NCI-H2227 treated with DMSO at 0.1 percent for 48 hours (cell line): ENCODE results near the gene CCDC141.
A peak's percentile ranks its signal among the peaks of the same experiment; 100 is the strongest.

ENCODE experiments used
- DNase-seq: peaks from one replicate; lab custom pipeline; 2025; lab: John Stamatoyannopoulos, UW

The CCDC141 gene

GRCh38 chr2:178978667-178979066 lies 71.3 kb downstream of the CCDC141 start:
- no peak for DNase-seq

DNA sequence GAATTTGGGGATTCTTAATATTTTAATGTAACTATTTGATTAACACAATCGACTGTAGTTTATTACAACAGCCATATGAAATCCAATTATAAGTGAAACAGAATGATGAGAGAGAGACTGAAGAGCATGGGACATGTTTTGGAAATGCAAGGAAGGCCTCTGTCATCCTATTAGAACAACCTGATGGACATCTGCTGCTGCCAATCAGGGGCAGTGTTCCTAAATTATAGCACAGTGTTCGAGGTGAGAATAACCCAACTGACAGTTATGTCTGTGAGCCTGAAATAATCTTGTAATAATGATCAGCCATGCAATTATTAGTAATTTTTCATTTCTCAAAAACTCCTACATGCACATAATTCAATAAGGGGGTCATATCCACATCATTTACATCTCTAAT lies 73.6 kb downstream of the CCDC141 start:
- DNase-seq = no peak

DNA sequence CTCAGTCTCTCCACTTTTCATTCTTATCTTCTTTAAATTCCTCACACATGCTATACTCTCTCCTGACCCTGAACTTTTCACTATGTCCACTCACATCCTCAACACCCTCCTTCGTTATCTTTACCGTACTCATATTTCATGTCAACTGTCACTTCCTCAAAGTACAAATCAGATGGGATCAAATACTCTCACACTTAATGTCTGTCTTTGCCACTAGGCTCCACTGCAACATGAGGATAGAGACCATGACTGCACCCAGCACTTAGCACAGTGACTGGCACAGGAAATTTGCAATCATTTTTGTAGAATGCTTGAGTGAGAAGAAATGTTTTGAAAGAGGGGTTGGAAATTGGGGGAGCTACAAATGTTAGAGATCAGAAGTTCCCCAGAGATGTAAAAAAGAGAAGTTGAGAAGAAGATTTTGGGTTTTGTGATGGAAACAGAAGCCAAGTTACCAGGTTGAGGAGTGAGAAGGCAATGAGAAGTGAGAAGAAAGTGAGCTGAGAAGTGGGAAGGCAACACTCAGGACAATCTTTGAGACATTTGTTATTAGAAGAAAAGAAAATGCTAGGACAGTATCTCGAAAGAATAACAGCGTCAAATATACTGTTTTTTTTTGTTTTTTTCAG lies 87.0 kb downstream of the CCDC141 start:
- DNase-seq = no peak

DNA sequence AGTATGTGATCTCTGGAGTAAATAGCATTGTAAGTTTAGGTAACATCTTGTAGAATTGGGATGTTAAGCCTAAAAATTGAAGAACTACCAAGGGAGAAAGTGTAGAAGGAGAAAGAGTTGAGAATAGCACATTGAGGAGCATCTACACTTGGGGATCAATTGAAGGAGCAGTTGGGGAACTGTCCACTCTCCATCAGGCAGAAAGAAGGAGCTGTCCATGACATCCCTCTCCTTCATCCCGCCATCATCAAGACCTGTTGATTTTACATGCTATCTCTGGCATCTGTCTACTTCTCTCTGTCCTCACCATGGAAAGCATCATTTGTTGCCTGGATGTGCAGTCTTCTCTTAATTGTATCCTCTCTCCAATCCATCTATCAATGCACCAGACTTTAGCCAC lies 87.8 kb downstream of the CCDC141 start:
- no peak for DNase-seq

- no peak for DNase-seq
Observed at GRCh38 chr2:178954049-178954448, 95.9 kb downstream of the CCDC141 start.

GRCh38 chr2:178951266-178952006 lies 98.5 kb downstream of the CCDC141 start:
- DNase-seq = no peak

DNA sequence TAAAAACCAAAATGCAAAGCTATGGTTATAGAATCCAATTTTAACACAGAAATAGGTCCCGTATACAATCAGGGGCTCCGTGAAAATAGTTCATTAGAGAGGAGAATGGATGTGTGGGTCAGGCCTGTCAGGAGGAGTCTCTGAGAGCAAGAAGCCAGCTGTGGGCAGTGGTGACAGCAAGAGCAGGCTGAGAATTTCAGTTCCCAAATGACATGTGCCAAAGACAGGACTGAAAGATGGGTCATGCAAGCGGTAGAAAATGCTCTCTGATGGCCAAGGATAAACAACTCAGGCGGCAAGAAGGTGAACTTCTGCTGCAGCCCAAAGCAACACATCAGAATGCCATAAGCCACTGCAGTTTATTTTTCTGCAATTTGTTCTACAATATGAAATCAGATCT lies 100.4 kb downstream of the CCDC141 start:
- no peak for DNase-seq

DNA sequence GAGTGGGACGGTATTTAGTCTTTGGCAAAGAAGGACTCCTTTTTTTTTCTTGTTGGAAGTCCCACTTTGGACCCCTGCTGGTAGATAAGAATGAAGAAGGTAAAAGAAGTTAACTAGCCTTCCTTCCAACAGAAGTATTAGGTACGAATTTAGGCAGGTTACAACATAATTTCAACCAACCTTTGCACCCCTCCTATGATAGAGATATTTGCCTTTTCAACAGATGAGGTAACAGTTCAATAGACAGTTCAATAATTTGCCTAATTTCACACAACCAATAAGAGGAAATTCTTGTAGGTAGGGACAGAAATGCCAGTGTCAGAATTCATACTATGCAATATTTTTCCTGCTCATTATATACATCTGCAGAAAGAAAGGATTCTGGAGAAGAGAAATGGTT lies 100.8 kb downstream of the CCDC141 start:
- DNase-seq = no peak

DNA sequence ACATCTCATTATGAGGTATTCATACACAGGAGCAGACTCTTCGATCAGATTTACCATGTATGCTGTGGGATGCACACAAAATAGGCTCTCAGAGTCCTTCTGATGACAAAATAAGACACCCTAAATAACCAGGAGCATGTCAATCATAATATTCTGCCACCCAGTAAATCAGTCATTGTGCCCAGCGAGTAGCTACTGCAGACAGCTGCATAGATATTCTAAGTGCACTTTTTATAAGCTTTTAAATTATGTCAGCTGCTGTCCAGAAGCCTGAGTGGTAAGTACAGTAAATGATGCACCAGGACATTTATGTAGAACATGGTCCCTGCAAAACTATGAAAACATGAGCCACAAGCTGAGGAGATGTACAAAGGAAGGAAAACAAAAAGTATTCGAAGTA lies 102.9 kb downstream of the CCDC141 start:
- no peak for DNase-seq

DNA sequence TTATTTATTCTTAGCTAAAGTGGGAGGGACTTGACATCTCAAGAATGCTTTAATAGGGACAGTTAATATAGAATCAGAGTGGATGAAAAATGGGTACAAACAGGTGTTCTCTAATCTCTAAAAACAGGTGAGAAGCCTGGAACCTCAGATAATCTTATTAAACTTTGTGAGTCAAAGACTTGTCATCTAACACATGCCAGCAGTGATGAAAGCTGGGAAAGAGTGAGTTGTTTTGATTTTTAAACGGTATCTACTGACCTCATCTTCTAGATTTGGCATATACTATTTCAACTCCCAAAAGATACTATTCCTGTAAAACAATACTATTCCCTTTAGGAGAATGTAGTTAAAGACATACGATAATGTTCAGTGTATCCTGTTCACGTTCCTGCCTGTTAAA lies 103.4 kb downstream of the CCDC141 start:
- DNase-seq = no peak

GRCh38 chr2:178943745-178944144 lies 106.2 kb downstream of the CCDC141 start:
- DNase-seq = no peak

DNA sequence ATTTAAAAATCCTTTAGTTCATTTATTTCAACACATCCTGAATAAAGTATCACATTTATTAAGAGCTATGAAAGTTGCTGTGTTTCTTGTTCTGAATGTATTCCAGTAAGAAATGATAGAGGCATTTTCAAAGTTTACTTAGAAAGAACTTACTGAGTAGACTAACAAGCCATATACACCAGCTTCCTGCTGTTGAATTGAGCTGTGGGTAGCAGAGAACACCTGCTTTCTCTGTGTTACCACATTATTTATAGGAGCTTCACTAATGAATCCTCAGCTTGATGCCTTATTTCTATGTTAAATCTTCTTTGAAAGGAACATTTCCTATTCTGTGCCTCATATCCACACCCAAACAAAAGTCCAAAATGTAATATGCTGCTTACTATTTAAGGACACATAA lies 115.4 kb downstream of the CCDC141 start:
- DNase-seq = no peak

DNA sequence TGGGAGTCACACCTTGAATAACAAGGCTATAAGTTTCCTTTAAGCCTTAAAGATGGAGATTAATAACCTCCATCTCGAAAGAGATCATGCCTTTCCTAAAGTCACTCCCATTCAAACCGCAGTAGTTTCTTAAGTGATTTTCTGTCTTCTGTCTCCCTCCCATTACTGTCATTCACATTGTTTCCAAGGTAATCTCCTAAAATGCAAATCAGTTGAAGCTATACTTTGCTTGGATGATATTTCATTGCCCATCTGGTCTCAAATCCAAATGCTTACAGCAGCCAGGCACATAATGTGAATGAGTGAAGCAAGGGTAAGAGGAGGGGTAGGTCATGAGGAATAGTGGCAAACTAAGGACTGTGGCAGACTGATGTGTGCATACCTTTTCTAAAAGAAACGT lies 116.4 kb downstream of the CCDC141 start:
- DNase-seq = no peak

DNA sequence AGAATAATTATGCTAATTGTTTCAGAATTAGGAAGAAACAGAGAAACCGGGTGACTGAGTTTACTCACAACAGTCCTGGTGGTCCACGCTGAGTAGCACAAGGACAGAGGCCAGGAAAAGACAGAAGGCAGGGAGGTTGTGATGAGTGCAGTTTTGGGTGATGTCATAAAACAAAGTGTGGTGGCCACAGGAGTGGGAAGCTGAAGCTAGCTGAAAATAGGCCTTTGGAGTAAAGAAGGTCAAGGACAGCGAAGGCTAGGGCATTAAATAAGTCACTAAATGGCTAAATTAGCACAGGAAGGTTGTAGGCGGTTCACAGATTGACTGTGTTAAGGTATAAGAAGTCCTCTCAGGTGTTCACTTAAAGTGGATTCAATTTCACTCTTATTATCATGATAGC lies 121.9 kb downstream of the CCDC141 start:
- no peak for DNase-seq

GRCh38 chr2:178927173-178927572 lies 122.8 kb downstream of the CCDC141 start:
- DNase-seq = no peak

- no peak for DNase-seq
Observed at GRCh38 chr2:178924817-178925216, 125.1 kb downstream of the CCDC141 start.

DNA sequence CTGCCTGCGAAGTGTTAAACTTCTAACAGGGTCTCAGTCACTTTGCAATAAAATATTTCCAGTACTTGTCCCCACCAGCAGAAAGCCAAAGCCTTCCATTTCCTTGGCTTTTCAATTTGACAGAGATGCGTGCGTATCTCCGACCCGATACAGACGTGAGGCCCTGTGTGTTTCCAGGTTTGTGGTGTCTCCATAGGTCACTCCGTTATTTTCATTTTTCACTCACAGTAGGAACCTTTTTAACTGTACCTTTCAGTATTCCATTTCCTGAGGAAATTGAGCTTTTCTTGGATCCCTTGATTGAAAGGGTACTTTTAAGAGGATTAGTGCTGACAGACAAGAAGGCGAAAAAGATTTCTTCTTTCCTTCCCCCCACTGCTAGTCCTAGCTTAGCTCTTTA lies 126.4 kb downstream of the CCDC141 start:
- DNase-seq = no peak

DNA sequence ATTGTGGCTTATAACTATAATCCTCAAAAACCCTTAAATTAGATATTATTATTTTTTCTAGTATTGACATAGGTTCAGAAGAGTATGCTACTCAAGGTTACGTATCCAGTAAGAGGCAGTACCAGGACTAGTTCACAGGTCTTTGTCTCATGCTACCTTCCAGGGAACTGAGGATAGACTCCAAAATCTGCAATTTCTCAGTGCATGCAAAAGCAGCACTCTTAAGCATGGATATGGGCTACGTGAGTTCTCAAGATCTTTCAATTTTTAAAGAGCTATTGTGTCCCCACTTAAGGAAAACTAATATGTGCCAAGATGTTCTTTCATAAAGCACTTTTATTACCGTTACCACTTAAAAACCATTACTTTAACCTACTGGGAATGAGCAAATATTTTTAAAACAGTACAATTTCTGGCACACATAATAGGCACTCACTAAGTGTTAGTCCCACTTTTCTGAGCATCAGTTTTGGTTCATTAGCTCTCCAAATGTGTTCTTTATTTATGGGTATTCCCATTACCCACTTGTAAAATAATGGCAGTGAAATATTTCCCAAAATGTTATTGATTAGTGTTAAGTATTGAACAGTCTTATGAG lies 128.9 kb downstream of the CCDC141 start:
- no peak for DNase-seq

- DNase-seq = no peak
Observed at GRCh38 chr2:178917555-178917954, 132.4 kb downstream of the CCDC141 start.

DNA sequence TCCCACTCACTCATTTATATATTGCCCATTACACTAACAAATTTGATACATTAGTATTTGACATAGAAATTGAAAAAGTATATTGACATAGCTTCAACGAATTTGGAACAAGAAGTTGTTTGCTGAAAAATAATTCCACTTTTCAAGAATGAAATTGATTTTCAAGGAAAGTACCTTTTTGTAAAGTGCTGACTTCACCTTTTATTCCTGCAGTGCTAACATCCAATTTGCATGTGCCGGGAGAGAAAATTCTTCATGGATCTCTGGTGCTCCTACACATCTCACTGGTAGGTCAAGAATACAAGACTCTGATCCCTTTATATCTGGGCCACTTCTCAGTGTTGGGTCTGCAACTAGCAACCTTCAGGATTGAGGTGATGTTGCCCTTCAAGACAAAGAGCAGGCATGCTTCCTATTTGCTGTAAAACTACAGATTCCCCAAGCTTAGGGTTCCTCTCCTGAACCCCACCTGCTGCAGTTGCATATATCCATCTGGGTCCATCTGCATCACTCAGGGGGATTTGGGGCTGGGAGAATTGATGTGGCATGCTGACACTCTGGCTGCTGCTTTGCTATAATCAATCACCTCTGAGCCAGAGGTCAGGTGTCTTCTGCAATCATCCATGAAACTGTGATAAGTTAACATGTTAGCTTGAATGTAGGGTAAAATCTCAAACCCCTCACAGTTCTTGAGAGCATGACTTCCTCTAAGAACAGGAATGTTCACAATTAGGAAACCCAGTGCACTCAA lies 134.3 kb downstream of the CCDC141 start:
- DNase-seq = no peak

DNA sequence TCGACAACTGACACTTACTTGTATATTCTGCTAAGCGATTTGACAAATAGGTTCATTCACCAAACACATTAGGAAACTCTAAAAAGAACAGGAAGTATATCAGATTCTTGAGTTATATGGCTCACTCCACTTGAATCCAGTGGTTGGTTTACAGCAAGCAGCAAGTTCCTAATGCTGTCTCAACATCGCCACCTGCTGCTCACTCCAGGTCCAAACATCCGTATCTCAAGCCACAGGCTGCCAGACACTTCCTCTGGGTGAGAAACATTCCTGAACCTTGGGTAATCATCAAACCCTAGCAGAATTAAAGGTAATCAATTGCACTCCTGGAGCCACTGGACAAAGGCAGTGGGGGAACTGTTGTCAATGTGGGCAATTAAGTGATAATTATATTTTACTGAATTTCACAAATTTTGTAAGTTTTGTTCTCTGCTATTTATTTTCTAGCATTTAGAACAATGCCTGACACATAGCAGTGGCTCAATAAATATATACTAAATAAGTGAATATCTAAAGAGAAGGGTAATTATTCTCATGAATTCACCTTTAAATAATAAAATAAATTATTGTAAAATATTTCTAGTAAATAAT lies 135.6 kb downstream of the CCDC141 start:
- DNase-seq = peak; percentile 83

DNA sequence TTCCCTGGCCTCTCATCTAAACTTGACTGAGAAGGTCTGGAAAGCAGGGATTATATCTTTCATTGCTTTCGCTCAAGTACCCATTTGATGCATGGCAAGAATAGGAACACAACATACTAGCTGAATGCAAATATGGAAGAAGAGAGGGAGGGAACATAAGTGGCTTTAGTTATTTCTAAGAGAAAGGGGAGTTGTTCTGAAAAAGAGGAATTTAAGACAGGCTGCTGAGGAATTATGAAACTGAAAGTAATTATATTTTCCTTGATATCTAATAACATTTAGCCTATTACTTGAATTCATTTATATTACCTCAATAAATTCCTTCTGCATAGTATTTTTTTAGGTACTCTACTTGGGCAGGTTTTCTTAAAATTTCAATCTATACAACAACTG lies 136.9 kb downstream of the CCDC141 start:
- no peak for DNase-seq
